ENCODE results near the gene DTX3. TPM values are rescaled to one million over a fixed set of nuclear protein-coding genes. Genes with fewer than 3 reads are reported as not detected.

The DTX3 gene
- total RNA-seq, 1 donor from 2014 or later, result 18.3 TPM

DNA sequence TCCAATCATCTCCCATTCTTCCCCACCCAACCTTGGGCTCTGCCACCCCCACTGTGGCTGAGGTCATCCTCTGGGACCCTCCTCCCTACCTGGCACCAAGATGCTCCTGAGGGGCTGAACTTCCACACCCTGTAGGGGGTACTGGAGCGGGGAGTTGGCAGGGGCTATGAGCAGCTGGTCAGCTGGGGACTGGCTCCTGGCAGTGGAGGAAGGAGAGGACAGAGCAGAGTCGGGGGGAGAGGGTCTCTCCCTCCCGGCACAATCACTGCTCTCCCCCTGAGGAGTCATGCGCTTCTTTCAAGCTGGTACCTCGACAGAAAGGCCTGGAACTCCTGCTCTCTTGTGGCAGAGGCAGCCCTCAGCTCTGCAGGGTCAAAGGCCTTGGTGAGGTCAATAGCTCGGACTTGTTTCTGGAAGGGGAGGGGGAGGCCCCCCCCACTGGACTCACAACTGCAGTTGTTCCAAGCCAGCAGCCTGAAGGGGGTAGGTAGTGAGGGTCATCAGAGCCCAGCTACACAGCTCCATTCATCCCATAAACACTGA lies 26.3 kb downstream of the DTX3 start:
- no peak for DNase-seq (ENCODE audit: low read depth)
- Histone ChIP-seq H3K9me3 (ENCODE audit: insufficient read depth, low read depth, low read length) (no peaks in the 10 kb centered on the region), H2AFZ (ENCODE audit: low read depth, low read length) (no peak overlapping the region), H3K79me2 (ENCODE audit: insufficient read depth, low read length) (no peaks in the 10 kb centered on the region), H3K36me3 (ENCODE audit: insufficient read depth, low read length) (no peaks in the 10 kb centered on the region), H3K4me3 (ENCODE audit: insufficient read depth, low read depth, low read length) (no peak overlapping the region), H3K27ac (ENCODE audit: low read depth, low read length) (no peak overlapping the region), H3K4me1 (ENCODE audit: insufficient read depth, low read length) (peaks cover 5% of the 10 kb centered on the region), H3K4me2 (ENCODE audit: low read length) (no peak overlapping the region), H3K27me3 (ENCODE audit: insufficient read depth, low read length) (peaks cover 46% of the 10 kb centered on the region), H4K20me1 (ENCODE audit: insufficient read depth, low read length) (no peaks in the 10 kb centered on the region), H3K9ac (ENCODE audit: low read length) (no peak overlapping the region)
- Mint-ChIP-seq H3K4me1 (ENCODE audit: low read depth, unreplicated experiment) (no peaks in the 10 kb centered on the region), H3K4me3 (ENCODE audit: unreplicated experiment) (no peak overlapping the region), H3K27ac (ENCODE audit: unreplicated experiment) (no peak overlapping the region), H3K9me3 (ENCODE audit: unreplicated experiment) (peaks cover 3% of the 10 kb centered on the region), H3K27me3 (ENCODE audit: low read depth, unreplicated experiment) (peaks cover 66% of the 10 kb centered on the region), H3K36me3 (ENCODE audit: low read depth, unreplicated experiment) (peaks cover 9% of the 10 kb centered on the region)
- TF ChIP-seq, protein P1, sequence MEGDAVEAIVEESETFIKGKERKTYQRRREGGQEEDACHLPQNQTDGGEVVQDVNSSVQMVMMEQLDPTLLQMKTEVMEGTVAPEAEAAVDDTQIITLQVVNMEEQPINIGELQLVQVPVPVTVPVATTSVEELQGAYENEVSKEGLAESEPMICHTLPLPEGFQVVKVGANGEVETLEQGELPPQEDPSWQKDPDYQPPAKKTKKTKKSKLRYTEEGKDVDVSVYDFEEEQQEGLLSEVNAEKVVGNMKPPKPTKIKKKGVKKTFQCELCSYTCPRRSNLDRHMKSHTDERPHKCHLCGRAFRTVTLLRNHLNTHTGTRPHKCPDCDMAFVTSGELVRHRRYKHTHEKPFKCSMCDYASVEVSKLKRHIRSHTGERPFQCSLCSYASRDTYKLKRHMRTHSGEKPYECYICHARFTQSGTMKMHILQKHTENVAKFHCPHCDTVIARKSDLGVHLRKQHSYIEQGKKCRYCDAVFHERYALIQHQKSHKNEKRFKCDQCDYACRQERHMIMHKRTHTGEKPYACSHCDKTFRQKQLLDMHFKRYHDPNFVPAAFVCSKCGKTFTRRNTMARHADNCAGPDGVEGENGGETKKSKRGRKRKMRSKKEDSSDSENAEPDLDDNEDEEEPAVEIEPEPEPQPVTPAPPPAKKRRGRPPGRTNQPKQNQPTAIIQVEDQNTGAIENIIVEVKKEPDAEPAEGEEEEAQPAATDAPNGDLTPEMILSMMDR (IDR thresholded peaks at IDR 0.05; ENCODE audit: insufficient read depth, low read depth, low read length), result no peak
- TF ChIP-seq EZH2 (IDR thresholded peaks at IDR 0.05; ENCODE audit: insufficient read depth, low read length), result no peak
- FAIRE-seq, result no peak

DNA sequence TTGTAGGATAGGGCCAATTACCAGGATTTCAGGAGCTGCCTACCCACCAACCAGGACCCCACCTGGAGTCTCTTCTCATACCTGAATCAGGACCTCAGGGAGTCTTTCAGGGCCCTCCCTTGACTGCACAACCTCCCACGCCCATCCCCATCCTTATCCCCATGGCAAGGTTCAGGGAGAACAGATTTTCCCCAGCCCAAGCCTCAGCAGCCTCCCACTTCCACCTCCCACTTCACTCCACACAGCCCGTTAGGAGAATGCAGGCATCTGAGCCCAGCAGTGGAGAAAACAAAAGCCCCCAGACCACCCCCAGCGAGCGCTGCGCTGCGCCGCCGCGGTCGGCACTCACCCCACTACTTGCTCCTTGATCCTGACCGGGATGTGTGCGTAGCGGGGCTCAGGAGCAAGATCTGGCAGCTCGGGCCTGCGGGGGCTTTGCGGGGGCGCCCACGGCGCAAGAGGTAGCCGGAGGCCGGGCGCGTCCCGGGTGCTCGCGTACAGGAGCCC lies 27.0 kb downstream of the DTX3 start:
- peak overlapping the region; percentile 91 for H3K4me2 ChIP-seq (ENCODE audit: low read length)
- FAIRE-seq, result no peak
- no peaks in the 10 kb centered on the region for H3K36me3 ChIP-seq (ENCODE audit: insufficient read depth, low read length)
- H3K79me2 ChIP-seq (ENCODE audit: insufficient read depth, low read length), result no peaks in the 10 kb centered on the region
- TF ChIP-seq, protein P1 (IDR thresholded peaks at IDR 0.05; ENCODE audit: insufficient read depth, low read depth, low read length), result no peak
- TF ChIP-seq EZH2 (IDR thresholded peaks at IDR 0.05; ENCODE audit: insufficient read depth, low read length), result no peak
- Mint-ChIP-seq H3K27ac (ENCODE audit: unreplicated experiment) (no peak overlapping the region), H3K27me3 (ENCODE audit: low read depth, unreplicated experiment) (peaks cover 59% of the 10 kb centered on the region), H3K4me3 (ENCODE audit: unreplicated experiment) (peak overlapping the region; percentile 68), H3K9me3 (ENCODE audit: unreplicated experiment) (peaks cover 2% of the 10 kb centered on the region), H3K36me3 (ENCODE audit: low read depth, unreplicated experiment) (peaks cover 5% of the 10 kb centered on the region), H3K4me1 (ENCODE audit: low read depth, unreplicated experiment) (no peaks in the 10 kb centered on the region)
- H3K4me3 ChIP-seq (ENCODE audit: insufficient read depth, low read depth, low read length), result peak overlapping the region; percentile 62
- H2AFZ ChIP-seq (ENCODE audit: low read depth, low read length), result peak overlapping the region; percentile 69
- H3K9ac ChIP-seq (ENCODE audit: low read length), result peak overlapping the region; percentile 41
- H4K20me1 ChIP-seq (ENCODE audit: insufficient read depth, low read length), result no peaks in the 10 kb centered on the region
- DNase-seq (ENCODE audit: low read depth), result no peak
- no peaks in the 10 kb centered on the region for H3K9me3 ChIP-seq (ENCODE audit: insufficient read depth, low read depth, low read length)
- H3K27me3 ChIP-seq (ENCODE audit: insufficient read depth, low read length), result peaks cover 39% of the 10 kb centered on the region
- no peak overlapping the region for H3K27ac ChIP-seq (ENCODE audit: low read depth, low read length)
- peaks cover 5% of the 10 kb centered on the region for H3K4me1 ChIP-seq (ENCODE audit: insufficient read depth, low read length)
